ENCODE measurements around the gene FERMT1.
"Not testable (repeated sequence)": the region's sequence is repeated elsewhere in the genome, so short reads cannot be mapped to it uniquely, and the experiment has no call there.

FERMT1 gene

GRCh38 chr20:6115221-6115895 is 7.5 kb downstream of the FERMT1 start:
- DNase-seq: no peak

GRCh38 chr20:6114696-6115095 is 8.1 kb downstream of the FERMT1 start:
- DNase-seq: no peak

DNA sequence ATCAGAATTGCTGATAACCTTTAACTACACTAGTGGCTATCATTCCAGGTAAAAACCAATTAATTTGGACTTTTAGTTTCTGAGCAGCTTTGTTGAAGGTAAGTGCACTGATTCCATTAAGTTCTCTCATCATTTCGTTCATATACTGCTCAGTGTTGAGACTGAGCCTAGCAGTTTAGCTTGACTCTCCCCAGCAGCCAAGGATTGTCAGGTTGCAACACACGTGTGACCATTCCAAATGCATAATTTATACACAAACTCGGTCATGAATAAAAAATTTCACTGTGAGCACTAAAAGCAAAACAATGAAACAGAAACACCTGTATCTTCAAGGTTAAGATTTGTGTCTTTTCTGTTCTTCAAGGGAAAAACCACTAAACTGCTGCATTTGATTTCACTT is 8.9 kb downstream of the FERMT1 start:
- DNase-seq: no peak

- DNase-seq: not testable (repeated sequence)
Observed at GRCh38 chr20:6112965-6113364, 9.9 kb downstream of the FERMT1 start.

DNA sequence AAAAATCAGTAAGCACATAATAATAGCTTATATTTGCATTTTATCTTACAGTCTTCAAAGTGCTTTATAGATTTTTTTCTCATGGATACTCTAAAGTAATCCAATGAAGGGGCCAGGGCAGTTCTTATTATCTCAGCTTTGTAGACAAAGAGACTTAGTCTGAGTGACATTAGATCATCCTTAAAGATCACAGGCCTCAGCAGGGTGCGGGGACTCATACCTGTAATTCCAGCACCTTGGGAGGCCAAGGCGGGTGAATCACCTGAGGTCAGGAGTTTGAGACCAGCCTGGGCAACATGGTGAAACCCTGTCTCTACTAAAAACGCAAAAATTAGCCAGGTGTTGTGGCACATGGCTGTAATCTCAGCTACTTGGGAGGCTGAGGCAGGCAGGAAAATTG is 14.5 kb downstream of the FERMT1 start:
- DNase-seq: no peak

DNA sequence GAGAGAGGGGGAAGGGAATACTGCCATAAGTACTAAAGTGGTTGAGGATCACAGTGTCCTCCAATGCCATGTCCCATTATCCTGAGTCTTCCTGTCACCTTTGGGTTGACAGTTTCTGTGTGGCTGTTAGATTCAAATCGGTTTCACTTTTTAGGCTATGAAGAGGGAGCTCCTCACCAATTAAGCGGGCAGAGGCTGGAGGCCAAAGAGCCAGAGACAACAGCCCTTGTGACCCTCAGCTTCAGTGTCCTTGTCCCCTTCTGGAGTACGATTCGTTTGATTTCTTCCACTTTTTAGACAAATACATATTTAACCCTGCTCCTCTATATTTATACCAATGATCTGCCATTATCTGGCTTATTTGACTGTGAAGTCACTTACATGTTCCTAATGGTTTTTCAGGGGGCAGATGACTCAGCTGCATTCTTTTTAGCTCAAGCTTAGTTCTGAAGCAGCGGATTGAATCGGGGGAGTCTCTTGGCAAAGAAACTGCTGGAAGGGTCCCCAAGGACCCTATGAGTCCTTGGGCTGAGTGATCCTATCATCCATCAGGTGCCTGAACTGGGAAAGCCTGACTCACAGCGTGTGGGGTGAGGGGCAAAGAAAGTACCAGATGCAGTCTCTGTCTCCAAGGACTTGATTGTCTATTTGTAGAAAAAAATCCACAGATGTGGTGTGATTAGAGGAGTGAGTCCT is 18.2 kb downstream of the FERMT1 start:
- no peak for DNase-seq

DNA sequence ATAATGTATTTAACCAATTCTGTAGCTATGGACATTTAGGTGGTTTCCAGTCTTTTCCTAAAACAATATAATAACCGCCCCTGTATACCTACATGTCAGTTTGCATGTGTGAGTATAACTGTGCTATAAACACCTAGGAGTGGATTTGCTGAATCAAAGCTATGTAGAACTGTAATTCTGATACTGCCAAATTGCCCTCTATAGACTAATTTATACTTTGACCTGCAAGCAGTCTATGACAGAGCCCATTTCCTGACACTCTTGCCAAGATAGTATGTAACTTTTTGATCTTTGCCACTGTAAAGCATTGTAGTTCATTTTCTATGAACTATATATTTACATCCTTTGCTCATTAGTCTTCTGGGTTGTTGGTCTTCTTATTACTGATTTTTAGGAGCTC is 19.5 kb downstream of the FERMT1 start:
- no peak for DNase-seq

DNA sequence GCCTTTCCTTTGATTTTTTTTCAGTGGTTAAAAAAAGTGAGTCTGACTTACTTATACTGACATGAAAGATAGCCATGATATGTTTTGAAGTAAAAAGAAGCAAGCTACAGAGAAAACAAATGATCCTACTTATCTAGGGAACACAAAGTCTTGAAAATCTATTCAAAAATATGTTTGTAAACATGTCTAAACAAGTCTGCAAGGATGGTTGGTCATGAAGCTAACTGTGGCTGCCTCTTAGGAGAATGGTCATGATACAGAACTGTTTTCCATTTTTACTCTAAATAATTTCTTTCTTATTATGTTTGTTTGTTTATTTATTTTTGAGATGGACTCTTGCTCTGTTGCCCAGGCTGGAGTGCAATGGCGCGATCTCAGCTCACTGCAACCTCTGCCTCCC is 21.5 kb downstream of the FERMT1 start:
- no peak for DNase-seq

GRCh38 chr20:6100246-6100645 is 22.6 kb downstream of the FERMT1 start:
- no peak for DNase-seq

GRCh38 chr20:6099819-6100218 is 23.0 kb downstream of the FERMT1 start:
- no peak for DNase-seq

DNA sequence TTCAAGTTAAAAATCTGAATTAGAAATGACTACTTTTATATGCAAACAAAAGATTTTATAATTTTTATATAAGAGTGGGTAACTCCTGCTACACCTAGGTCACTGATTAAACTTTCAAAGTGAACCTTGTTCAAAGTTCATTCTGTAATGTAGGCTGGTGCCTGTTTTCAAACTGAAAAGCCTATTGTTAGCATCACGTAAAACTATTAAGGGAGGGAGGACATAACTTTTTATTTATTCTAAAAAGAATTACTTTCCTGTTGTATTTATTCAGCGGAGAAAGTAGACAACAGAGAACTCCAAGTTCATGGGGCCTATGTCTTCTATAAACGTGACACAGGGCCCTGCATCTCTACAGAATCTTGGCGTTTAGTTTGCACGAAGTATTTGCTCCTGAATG is 27.4 kb downstream of the FERMT1 start:
- DNase-seq: no peak

- no peak for DNase-seq
Observed at GRCh38 chr20:6094565-6094964, 28.3 kb downstream of the FERMT1 start.

DNA sequence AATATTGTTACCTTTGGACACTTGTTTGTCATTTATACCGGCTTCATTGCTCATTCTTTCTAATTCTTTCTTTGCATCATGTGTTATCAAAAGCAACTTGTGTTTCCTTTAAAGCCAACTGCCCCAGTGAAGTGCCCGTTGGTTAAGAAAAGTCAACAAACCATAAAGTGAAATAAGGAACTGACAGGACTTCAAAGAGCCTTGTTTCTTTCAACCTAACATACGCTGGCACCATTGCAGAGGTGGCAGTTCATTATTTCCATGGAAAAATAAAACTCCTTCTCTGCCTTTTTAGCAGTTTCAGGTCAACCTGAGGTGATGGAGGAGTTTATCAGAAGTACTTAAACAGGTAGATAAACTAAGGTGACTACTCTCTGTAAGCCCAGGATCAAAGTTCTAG is 28.8 kb downstream of the FERMT1 start:
- no peak for DNase-seq

GRCh38 chr20:6091661-6092060 is 31.2 kb downstream of the FERMT1 start:
- DNase-seq: no peak

GRCh38 chr20:6086868-6087267 is 36.0 kb downstream of the FERMT1 start:
- DNase-seq: no peak

- no peak for DNase-seq
Observed at GRCh38 chr20:6083926-6084325, 38.9 kb downstream of the FERMT1 start.

GRCh38 chr20:6081236-6081635 is 41.6 kb downstream of the FERMT1 start:
- DNase-seq: no peak

GRCh38 chr20:6079016-6079415 is 43.8 kb downstream of the FERMT1 start:
- no peak for DNase-seq

GRCh38 chr20:6075428-6076219 is 47.2 kb downstream of the FERMT1 start:
- DNase-seq: no peak

- no peak for DNase-seq
Observed at GRCh38 chr20:6074784-6075183, 48.0 kb downstream of the FERMT1 start.

GRCh38 chr20:6074145-6074561 is 48.7 kb downstream of the FERMT1 start:
- DNase-seq: no peak

DNA sequence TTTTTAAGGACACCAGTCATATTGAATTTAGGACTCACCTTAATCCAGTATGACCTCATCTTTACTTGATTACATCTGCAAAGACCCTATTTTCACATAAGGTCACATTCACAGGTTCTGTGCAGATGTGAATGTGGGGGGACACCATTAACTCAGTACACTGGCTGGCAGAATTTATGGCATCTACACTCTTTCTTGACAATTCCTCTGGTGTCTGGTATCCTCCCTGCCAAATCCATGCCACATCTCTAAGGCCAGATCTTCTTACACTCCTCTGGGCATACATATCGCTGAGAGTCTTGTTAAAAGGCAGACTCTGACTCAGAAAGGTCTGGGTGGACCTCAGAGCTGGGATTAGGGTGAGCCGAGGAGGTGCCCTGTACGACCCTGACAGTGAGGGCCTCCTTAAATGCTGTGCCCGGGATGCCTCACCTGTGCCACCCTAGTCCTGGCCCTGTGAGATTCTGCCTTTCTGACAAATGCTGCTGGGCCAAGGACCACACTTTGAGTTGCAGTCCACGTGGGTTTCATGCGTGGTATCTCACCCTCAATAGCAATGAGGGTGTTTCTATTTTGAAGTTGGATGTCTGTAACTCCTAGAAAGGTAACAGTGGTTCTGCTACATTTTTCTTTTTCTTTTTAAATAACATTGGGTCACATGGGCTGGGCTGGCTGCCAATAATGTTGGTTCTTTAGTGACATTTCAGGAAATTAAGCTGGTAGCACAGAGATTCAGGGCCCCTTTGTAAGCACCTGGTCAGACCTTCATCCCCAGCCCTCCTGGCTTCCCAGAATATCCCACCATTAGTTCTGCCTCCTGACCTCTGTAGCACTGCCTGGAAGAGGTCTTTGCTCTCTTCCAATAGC is 51.8 kb downstream of the FERMT1 start:
- DNase-seq: no peak

- DNase-seq: no peak
Observed at GRCh38 chr20:6069669-6070068, 53.2 kb downstream of the FERMT1 start.

All from activated CD4-positive, alpha-beta T cell treated with anti-CD3 and anti-CD28 coated beads, Interleukin-2, amount 50 U/mL, for 1 hour (primary cell).